HCT116 (cell line): ENCODE results near the gene CDKAL1. TPM values are rescaled to one million over a fixed set of nuclear protein-coding genes. Genes with fewer than 3 reads are reported as not detected.

Experiments used
- ATAC-seq: fragments of 200-7000 bp; cut with Tn5 transposase; 2 replicates; pipeline ENCODE4 v1.9.1; 2020; ENCODE audit warnings: mild to moderate bottlenecking, moderate library complexity
- BruUV-seq: library from RNA; stranded (reverse); fragments of 400-500 nt; replicated peaks from 2 replicates; lab custom pipeline; 2021; lab: Mats Ljungman, UMichigan
- CTCF ChIA-PET: fragments of 300-600 bp; sonication (Branson Sonifier 250); formaldehyde crosslinking; loops from one replicate; lab custom pipeline; 2021; ENCODE audit warnings: antibody characterized with exemption; lab: Charles Lee
- POLR2A ChIA-PET: fragments of 300-600, 350-600 bp; sonication (Branson Sonifier 250); formaldehyde crosslinking; loops from one replicate; lab custom pipeline; 2021; ENCODE audit warnings: antibody characterized with exemption; lab: Charles Lee
- RAD21 ChIA-PET, 2 experiments: fragments of 300-600 bp; sonication (Branson Sonifier 250); formaldehyde crosslinking; loops; one replicate each; lab custom pipeline; 2023; ENCODE audit warnings: low total read pairs in 2 of 2; ENCODE audit not compliant: uncharacterized antibody in 2 of 2, unreplicated experiment in 2 of 2, low non-redundant PET in 1 of 2; lab: Charles Lee
- DNase-seq: peaks from one replicate; pipeline ENCODE4 v3.0.0-alpha.2; 2010; ENCODE audit warnings: low read depth, low spot score
- H2AFZ ChIP-seq: fragments of 200-600 bp; shearing (Covaris generic), sonication (generic); 2 replicates; pipeline ENCODE4 v1.6.1; 2017; ENCODE audit warnings: low read depth, mixed run types, mixed read lengths, antibody characterized with exemption, low read length; ENCODE audit not compliant: poor library complexity, severe bottlenecking
- H3K27ac ChIP-seq: 2 replicates; pipeline ENCODE4 v1.5.1; 2012; ENCODE audit warnings: low read depth, low read length
- H3K27me3 ChIP-seq: fragments of 200-600 bp; sonication (generic); 2 replicates; pipeline ENCODE4 v1.6.1; 2016; ENCODE audit warnings: mixed run types, low read length, mixed read lengths; ENCODE audit not compliant: insufficient read depth
- H3K36me3 ChIP-seq, 2 experiments: fragments of 200-500 bp in 1 of 2; fragments of 200-600 bp in 1 of 2; sonication (Bioruptor generic) in 1 of 2; sonication (generic) in 1 of 2; 2 replicates each; pipeline versions ENCODE4 v1.5.1 to v1.6.1; 2014 to 2016; ENCODE audit warnings: low read length in 2 of 2, inconsistent platforms in 1 of 2, mixed read lengths in 1 of 2, mixed run types in 1 of 2; ENCODE audit not compliant: insufficient read depth in 2 of 2, control insufficient read depth in 1 of 2
- H3K4me1 ChIP-seq, 2 experiments: fragments of 200-600 bp in 1 of 2; sonication (generic) in 1 of 2; 2 replicates each; pipeline versions ENCODE4 v1.5.1 to v1.6.1; 2012 to 2017; ENCODE audit warnings: low read length in 2 of 2, inconsistent platforms in 1 of 2, mild to moderate bottlenecking in 1 of 2, mixed read lengths in 1 of 2, mixed run types in 1 of 2, moderate library complexity in 1 of 2; ENCODE audit not compliant: insufficient read depth in 2 of 2, control insufficient read depth in 1 of 2
- H3K4me2 ChIP-seq: fragments of 200-600 bp; sonication (generic); 2 replicates; pipeline ENCODE4 v1.6.1; 2017; ENCODE audit warnings: mixed run types, low read length, mixed read lengths
- H3K4me3 ChIP-seq, 2 experiments: fragments of 200-600 bp in 1 of 2; sonication (generic) in 1 of 2; replicated peaks in 1 of 2; 2 replicates each; pipeline ENCODE4 v1.5.1; 2011 to 2016; ENCODE audit warnings: low read length in 2 of 2, control low read depth in 1 of 2, low read depth in 1 of 2, mild to moderate bottlenecking in 1 of 2, mixed read lengths in 1 of 2, mixed run types in 1 of 2
- H3K79me2 ChIP-seq: fragments of 200-600 bp; sonication (generic); 2 replicates; pipeline ENCODE4 v1.6.1; 2017; ENCODE audit warnings: mild to moderate bottlenecking, mixed run types, low read length, moderate library complexity, mixed read lengths; ENCODE audit not compliant: insufficient read depth
- H3K9ac ChIP-seq: fragments of 200-600 bp; sonication (generic); 2 replicates; pipeline ENCODE4 v1.6.1; 2016; ENCODE audit warnings: low read length, mixed read lengths
- H3K9me2 ChIP-seq: fragments of 200-600 bp; sonication (generic), shearing (Covaris generic); 2 replicates; pipeline ENCODE4 v1.6.1; 2017; ENCODE audit warnings: mixed run types, mild to moderate bottlenecking, moderate library complexity; ENCODE audit not compliant: insufficient read depth
- H3K9me3 ChIP-seq, 2 experiments: fragments of 200-500 bp in 1 of 2; fragments of 200-600 bp in 1 of 2; sonication (Bioruptor generic) in 1 of 2; sonication (generic) in 1 of 2; 2 replicates each; pipeline ENCODE4 v1.6.1; 2014 to 2017; ENCODE audit warnings: low read length in 2 of 2, mixed read lengths in 2 of 2, inconsistent platforms in 1 of 2, low read depth in 1 of 2, mild to moderate bottlenecking in 1 of 2, mixed run types in 1 of 2, moderate library complexity in 1 of 2; ENCODE audit not compliant: control insufficient read depth in 1 of 2, insufficient read depth in 1 of 2
- H4K20me1 ChIP-seq: fragments of 200-600 bp; sonication (generic), shearing (Covaris generic); 2 replicates; pipeline ENCODE4 v1.6.1; 2017; ENCODE audit warnings: mixed run types, mild to moderate bottlenecking, moderate library complexity; ENCODE audit not compliant: insufficient read depth
- ATF3 ChIP-seq: IDR thresholded peaks from 2 replicates; pipeline ENCODE4 v1.6.1; 2012
- CBX3 ChIP-seq: IDR thresholded peaks from 2 replicates; pipeline ENCODE4 v1.6.1; 2012; ENCODE audit warnings: low read depth
- CEBPB ChIP-seq: IDR thresholded peaks from 2 replicates; pipeline ENCODE4 v1.6.1; 2012; ENCODE audit warnings: low read depth
- EGR1 ChIP-seq: IDR thresholded peaks from 2 replicates; pipeline ENCODE4 v1.6.1; 2012; ENCODE audit warnings: low read depth
- EZH2 ChIP-seq: fragments of 200-600 bp; sonication (generic); IDR thresholded peaks from 2 replicates; pipeline ENCODE4 v1.6.1; 2017; ENCODE audit warnings: antibody characterized with exemption, mixed run types
- FOSL1 ChIP-seq: IDR thresholded peaks from 2 replicates; pipeline ENCODE4 v1.6.1; 2012; ENCODE audit warnings: low read depth
- JUND ChIP-seq: IDR thresholded peaks from 2 replicates; pipeline ENCODE4 v1.6.1; 2012
- MAX ChIP-seq: IDR thresholded peaks from 2 replicates; pipeline ENCODE4 v1.6.1; 2012
- SP1 ChIP-seq: IDR thresholded peaks from 2 replicates; pipeline ENCODE4 v1.6.1; 2012; ENCODE audit warnings: low read depth
- SRF ChIP-seq: IDR thresholded peaks from 2 replicates; pipeline ENCODE4 v1.6.1; 2012; ENCODE audit warnings: low read depth
- YY1 ChIP-seq: IDR thresholded peaks from 2 replicates; pipeline ENCODE4 v1.6.1; 2011; ENCODE audit warnings: low read length, low read depth, moderate library complexity, mild to moderate bottlenecking; ENCODE audit not compliant: insufficient replicate concordance; ENCODE audit errors: extremely low read depth
- intact Hi-C: fragments of 100-400 bp; cut with micrococcal nuclease; formaldehyde crosslinking; loops from 2 replicates; pipeline ENCODE4 v1.10.0; 2022
- total RNA-seq: library from RNA; stranded (reverse); gene quantifications from one replicate; pipeline ENCODE4 v1.2.1, GENCODE V29; 2021; ENCODE audit not compliant: unreplicated experiment

The CDKAL1 gene
- total RNA-seq, 1 experiment from 2014 or later: 14.9 TPM

GRCh38 chr6:20811109-20811761 is 277.0 kb downstream of the CDKAL1 start:
- H3K9me2 ChIP-seq: no peaks in the 10 kb centered on the region
- peaks cover 19 to 20% of the 10 kb centered on the region in 2 experiments; a peak in 3 of 4 replicates for H3K4me1 ChIP-seq
- no peak overlapping the region; the same call in 1 of the 2 replicates for H3K9ac ChIP-seq
- 0 out of 4 replicates have a peak, but pooled peaks cover 0 to 7% of the 10 kb centered on the region in 2 experiments for H3K9me3 ChIP-seq
- H2AFZ ChIP-seq: no peak overlapping the region
- ATAC-seq (peak; percentile 69), DNase-seq (peak; percentile 85)
- H3K79me2 ChIP-seq: no peaks in the 10 kb centered on the region
- H4K20me1 ChIP-seq: no peaks in the 10 kb centered on the region
- ChIA-PET POLR2A (no interaction called here), RAD21 (no interaction called here), CTCF (interaction anchor here (1.6 kb wide), 1 partner anchor 777 kb away, joined by 4 read pairs; no protein-coding TSS in a partner anchor)
- H3K27me3 ChIP-seq: no peaks in the 10 kb centered on the region
- peak overlapping the region; percentile 52 for H3K4me2 ChIP-seq
- TF ChIP-seq EZH2: no peak
- TF ChIP-seq MAX: no peak
- peak; percentile 49; the same call in 1 of the 2 replicates for TF ChIP-seq CBX3
- 0 out of 2 replicates have a peak, but pooled peaks have one; percentile 21 for TF ChIP-seq CEBPB
- TF ChIP-seq SP1: peak; percentile 61
- TF ChIP-seq ATF3: peak; percentile 85
- TF ChIP-seq YY1: no peak
- TF ChIP-seq FOSL1: peak; percentile 89
- peak; percentile 82 for TF ChIP-seq JUND
- no peak overlapping the region for H3K4me3 ChIP-seq
- H3K36me3 ChIP-seq: no peaks in the 10 kb centered on the region
- BruUV-seq: no TSS peak
- intact Hi-C loops: no loop called here
- H3K27ac ChIP-seq: peak overlapping the region; percentile 5; the same call in 1 of the 2 replicates

- H3K9me3 ChIP-seq: 0 out of 4 replicates have a peak, but pooled peaks cover 0 to 7% of the 10 kb centered on the region in 2 experiments
- no peak for ATAC-seq
- TF ChIP-seq SRF (no peak), FOSL1 (no peak), EGR1 (no peak), CEBPB (no peak)
- TF ChIP-seq, all 23 proteins: peak for 0
- Histone ChIP-seq H4K20me1 (no peaks in the 10 kb centered on the region), H3K79me2 (no peaks in the 10 kb centered on the region), H3K4me1 (peaks cover 19 to 20% of the 10 kb centered on the region in 2 experiments; a peak in 3 of 4 replicates), H3K36me3 (no peaks in the 10 kb centered on the region), H3K9ac (no peak overlapping the region), H2AFZ (no peak overlapping the region), H3K4me2 (no peak overlapping the region), H3K4me3 (no peak overlapping the region), H3K27me3 (no peaks in the 10 kb centered on the region), H3K27ac (no peak overlapping the region), H3K9me2 (no peaks in the 10 kb centered on the region)
- intact Hi-C loops: no loop called here
- ChIA-PET POLR2A (no interaction called here), CTCF (no interaction called here), RAD21 (no interaction called here)
- BruUV-seq: no TSS peak
- no peak for DNase-seq
These were observed 278.5 kb downstream of the CDKAL1 start for GRCh38 chr6:20812776-20813175.
